ENCODE data around the gene MSRB3.

DNA sequence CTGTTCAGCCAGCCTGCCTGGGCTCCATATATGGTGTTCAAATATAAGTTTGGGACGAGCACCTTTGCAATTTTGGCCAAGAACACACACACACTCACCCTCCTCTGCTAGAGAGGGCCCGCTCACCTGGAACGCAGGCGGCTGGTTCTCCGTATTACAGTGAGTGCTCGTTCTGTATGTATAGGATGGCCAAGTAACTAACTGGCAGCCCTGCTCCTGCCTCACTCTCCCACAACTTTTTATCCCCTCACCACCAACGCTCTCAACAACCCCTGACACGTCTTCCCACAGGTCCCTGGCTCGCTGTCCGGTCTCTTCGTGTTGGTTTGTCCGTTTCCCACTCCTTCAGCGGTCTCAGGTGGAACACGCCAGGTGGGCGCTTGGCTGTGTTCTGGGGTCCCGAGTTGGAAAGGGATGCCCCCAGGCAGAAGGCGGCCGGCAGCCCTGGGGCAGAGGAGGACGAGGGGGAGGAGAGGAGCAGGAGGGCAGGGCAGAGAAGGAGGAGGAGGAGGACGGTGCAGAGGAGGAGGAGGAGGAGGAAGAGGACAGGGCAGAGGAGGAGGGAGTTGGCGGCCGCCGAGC is 398 bp upstream of the MSRB3 start:
- TF ChIP-seq, protein P1, sequence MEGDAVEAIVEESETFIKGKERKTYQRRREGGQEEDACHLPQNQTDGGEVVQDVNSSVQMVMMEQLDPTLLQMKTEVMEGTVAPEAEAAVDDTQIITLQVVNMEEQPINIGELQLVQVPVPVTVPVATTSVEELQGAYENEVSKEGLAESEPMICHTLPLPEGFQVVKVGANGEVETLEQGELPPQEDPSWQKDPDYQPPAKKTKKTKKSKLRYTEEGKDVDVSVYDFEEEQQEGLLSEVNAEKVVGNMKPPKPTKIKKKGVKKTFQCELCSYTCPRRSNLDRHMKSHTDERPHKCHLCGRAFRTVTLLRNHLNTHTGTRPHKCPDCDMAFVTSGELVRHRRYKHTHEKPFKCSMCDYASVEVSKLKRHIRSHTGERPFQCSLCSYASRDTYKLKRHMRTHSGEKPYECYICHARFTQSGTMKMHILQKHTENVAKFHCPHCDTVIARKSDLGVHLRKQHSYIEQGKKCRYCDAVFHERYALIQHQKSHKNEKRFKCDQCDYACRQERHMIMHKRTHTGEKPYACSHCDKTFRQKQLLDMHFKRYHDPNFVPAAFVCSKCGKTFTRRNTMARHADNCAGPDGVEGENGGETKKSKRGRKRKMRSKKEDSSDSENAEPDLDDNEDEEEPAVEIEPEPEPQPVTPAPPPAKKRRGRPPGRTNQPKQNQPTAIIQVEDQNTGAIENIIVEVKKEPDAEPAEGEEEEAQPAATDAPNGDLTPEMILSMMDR (IDR thresholded peaks at IDR 0.05): no peak
- TF ChIP-seq POLR2A (IDR thresholded peaks at IDR 0.05): no peak

Measured in ovary (tissue), 3 donors.